Inferior parietal cortex (tissue), 1 donor: Measurements from ENCODE around the gene PLXNA2.

ENCODE experiments used
- DNase-seq: peaks from one replicate; pipeline ENCODE4 v3.0.0-alpha.2; 2016; ENCODE audit errors: extremely low spot score

PLXNA2 gene

GRCh38 chr1:208077232-208078075, 166.7 kb downstream of the PLXNA2 start:
- DNase-seq, result no peak

GRCh38 chr1:208074353-208074752, 169.8 kb downstream of the PLXNA2 start:
- no peak for DNase-seq

- no peak for DNase-seq
Observed at GRCh38 chr1:208071435-208072031, 172.7 kb downstream of the PLXNA2 start.

GRCh38 chr1:208069908-208070307, 174.3 kb downstream of the PLXNA2 start:
- DNase-seq, result no peak

DNA sequence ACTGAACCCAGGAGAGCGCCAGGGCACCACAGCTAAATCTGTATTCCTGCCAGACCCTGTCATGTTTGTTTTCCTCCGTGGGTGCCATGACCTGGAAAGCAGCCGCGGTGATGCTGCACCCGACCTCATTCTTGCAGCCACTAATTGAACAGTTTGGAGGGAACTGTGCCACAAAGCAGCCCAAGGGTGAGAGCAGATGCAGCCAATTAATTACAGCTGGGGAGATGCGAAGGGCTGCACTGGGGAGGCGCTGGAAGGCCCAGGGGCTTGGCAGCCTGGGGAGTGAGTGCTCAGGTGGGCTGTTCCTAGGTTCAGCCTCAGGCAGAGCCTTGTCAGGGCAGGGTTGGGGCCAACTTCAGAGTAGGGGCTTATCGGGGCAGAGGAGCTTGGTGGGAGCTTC, 174.9 kb downstream of the PLXNA2 start:
- no peak for DNase-seq

GRCh38 chr1:208068908-208069307, 175.3 kb downstream of the PLXNA2 start:
- no peak for DNase-seq

- no peak for DNase-seq
Observed at GRCh38 chr1:208068407-208068806, 175.8 kb downstream of the PLXNA2 start.

DNA sequence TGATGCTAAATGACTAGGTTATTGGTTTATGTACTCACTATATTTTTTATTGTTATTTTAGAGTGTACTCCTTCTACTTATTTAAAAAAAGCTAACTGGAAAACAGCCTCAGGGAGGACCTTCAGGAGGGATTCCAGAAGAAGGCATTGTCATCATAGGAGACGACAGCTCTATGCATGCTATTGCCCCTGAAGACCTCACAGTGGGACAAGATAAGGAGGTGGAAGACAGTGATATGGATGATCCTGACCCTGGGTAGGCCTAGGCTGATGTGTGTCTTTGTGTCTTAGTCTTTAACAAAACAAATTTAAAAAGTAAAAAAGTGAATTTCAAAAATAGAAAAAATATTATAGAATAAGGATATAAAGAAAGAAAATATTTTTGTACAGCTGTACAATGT, 177.6 kb downstream of the PLXNA2 start:
- no peak for DNase-seq

DNA sequence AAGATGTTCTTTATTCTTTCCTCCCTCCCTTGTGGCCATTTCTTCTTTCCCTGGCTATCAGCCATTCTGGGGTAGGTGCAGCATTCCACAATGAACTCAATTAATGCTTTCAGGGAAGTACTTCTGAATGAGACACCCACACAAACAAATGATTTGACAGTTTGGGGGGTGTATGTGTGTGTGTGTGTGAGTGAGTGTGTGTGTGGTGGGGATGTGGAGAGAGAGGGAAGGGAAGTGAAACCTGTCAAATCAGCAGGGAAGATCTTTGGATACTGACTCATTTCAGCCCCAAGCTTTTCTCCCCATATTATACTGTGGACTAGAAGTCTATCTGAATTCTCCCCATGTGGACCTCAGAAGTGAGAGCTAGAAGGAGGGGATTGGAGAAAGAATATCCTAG, 178.3 kb downstream of the PLXNA2 start:
- DNase-seq, result no peak

- no peak for DNase-seq
Observed at GRCh38 chr1:208061632-208062031, 182.6 kb downstream of the PLXNA2 start.

GRCh38 chr1:208061118-208061517, 183.1 kb downstream of the PLXNA2 start:
- DNase-seq, result no peak

DNA sequence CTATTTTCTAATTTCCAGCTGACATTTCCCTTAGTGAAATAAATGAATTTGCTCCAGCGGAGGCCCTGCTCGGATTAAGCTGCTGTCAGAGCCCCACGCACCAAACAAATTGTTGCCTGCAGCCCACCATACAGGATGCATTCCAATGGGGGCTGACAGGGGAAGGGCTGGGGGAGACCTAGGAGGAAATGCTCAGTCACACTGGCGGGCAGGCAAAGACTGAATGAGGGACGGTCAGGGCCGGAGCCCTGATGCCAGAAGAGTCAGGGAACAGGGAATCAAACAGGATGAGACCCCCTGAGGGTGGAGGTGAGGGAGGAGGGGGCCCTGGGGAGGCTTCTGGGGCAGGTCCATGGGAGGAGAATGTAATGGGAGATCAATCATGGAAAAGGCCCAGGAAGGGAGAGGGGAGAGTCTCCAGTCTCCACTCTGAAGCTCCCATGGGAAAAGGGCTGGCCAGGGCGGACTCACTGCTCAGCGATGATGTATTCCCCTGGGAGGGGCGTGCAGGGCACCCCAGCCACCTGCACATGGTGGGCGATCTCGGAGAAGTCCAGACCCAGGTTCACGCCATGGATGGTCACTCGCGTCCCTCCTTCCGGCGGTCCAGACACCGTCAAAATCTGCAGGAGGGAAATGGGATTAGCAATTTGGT, 183.8 kb downstream of the PLXNA2 start:
- DNase-seq, result no peak

DNA sequence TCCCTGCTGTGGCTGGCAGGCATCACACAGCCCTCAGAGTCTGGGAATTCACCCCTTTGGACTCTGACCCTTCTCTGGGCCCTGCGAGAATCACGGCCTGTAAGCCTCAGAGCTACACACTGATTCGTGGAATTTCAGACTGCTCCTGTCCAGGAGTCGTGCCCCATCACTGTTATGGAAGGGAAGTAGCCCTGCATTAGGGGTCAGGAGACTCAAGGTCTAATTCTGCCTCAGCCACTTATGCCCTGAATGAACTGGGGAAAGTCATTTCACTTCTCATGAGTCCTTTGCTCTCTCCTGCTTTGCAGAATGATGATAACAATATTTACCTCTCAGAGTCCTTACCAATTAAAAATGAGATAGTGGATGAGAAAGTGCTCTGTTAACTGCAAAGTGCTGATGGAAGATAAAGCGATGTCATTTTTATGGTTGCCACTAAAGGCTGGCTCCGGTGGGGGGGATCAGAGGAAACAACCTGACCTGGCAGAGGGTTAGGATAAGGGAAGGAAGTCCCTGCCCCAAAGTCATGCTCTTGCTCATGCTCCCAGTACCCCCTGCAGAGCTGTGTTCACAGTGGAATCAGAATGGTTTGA, 184.7 kb downstream of the PLXNA2 start:
- no peak for DNase-seq

DNA sequence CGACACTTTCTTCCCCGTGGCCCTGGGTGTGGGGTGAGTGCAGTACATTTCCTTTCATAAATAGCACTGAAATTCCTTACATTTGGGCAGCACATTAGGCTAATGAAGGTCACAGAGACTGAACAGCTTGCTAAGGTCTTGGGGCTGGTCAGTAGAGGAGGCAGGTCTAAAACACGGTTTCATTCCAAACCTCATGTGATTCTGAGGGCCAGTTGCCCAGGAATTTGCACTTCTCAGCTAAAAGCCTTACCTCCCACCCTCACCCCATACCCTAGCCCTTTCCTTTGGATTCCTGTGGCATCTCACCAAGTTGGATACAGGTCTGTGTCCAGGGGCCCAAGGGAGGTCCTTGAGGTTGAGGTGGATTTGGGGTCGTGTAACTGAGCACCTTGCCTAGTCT, 185.4 kb downstream of the PLXNA2 start:
- DNase-seq, result no peak

DNA sequence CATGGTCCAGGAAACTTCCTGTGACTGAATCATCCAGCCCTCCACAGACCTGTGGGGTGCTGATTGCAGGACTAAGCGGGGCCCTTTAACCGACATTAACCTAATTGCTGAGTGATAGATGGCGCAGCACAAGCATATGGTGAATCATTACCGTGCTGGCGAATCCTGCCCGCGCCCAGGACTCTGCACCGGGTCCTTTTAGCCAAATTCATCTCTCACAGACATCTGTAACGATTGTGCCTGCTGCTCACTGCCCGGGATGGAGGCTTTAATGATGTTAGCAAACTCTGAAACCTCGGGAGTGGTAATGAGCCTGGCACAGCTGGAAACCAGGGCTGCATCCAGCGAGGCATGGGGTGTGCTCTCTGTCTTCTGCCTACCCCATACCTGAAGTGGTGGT, 185.9 kb downstream of the PLXNA2 start:
- DNase-seq, result no peak

DNA sequence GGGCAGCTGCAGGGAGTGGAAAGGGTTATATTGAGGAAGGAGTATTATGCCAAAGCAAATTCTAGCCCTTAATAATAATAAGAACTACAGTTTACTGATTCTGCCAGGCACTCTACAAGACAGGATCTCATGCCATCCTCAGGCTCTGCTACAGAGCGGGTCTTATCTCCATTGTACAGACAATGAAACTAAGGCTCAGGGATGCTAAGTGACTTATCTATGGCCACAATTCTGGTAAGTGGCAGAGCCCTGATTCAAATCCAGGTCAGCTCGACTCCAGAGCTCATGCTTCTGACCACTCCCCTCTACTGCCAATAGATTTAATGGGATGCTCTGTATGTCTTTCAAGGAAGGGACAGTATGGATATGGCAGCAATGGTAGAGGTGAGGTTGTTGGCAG, 187.1 kb downstream of the PLXNA2 start:
- DNase-seq, result no peak

DNA sequence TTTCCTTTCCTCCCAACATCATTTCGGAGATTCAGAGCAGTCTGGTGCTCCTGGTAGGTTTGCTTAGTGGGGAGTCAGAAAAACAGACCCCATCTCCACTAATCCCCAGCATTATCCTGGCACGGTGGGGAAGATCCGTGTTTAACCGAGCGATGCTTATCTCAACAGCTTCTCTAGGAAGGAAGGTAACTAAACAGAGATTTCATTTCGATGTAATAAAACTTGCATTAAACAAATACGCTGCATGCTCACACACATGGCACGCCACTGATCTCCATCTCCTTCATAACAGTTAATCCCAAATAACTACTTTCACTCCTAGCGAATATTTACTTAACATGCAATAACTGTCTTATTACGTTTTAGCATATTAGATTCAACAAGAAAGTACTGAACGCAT, 188.6 kb downstream of the PLXNA2 start:
- DNase-seq, result no peak

GRCh38 chr1:208054911-208055379, 189.2 kb downstream of the PLXNA2 start:
- DNase-seq, result no peak

GRCh38 chr1:208054485-208054884, 189.7 kb downstream of the PLXNA2 start:
- DNase-seq, result no peak

GRCh38 chr1:208053661-208054060, 190.5 kb downstream of the PLXNA2 start:
- no peak for DNase-seq

- no peak for DNase-seq
Observed at GRCh38 chr1:208052926-208053407, 191.2 kb downstream of the PLXNA2 start.

- DNase-seq, result no peak
Observed at GRCh38 chr1:208052135-208052534, 192.0 kb downstream of the PLXNA2 start.
